Neutrophil (primary cell): ENCODE results near the gene MAPKAPK3.
A peak's percentile ranks its signal among the peaks of the same experiment; 100 is the strongest.

Experiments
- H3K27ac ChIP-seq: fragments of 200-600 bp; sonication (generic); 2 replicates; pipeline ENCODE4 v1.5.1; 2016; ENCODE audit warnings: mild to moderate bottlenecking, moderate library complexity
- H3K27me3 ChIP-seq: fragments of 200-600 bp; sonication (generic); 2 replicates; pipeline ENCODE4 v1.6.0; 2016; ENCODE audit warnings: mild to moderate bottlenecking
- H3K36me3 ChIP-seq: fragments of 200-600 bp; sonication (generic); 2 replicates; pipeline ENCODE4 v1.5.1; 2017
- H3K4me1 ChIP-seq, 2 experiments: fragments of 200-600 bp in 1 of 2; sonication (generic) in 1 of 2; 1 replicate in 1 of 2; 2 replicates in 1 of 2; pipeline versions ENCODE4 v1.5.1 to v1.6.1; 2013 to 2016; ENCODE audit warnings: low read depth in 1 of 2, low read length in 1 of 2, mild to moderate bottlenecking in 1 of 2, moderate library complexity in 1 of 2; ENCODE audit not compliant: control insufficient read depth in 1 of 2, insufficient read depth in 1 of 2
- H3K4me3 ChIP-seq, 2 experiments: fragments of 200-600 bp in 1 of 2; sonication (generic) in 1 of 2; 1 replicate in 1 of 2; 2 replicates in 1 of 2; pipeline ENCODE4 v1.5.1; 2013 to 2016; ENCODE audit warnings: low read depth in 1 of 2, low read length in 1 of 2, mild to moderate bottlenecking in 1 of 2, moderate library complexity in 1 of 2
- H3K9me3 ChIP-seq: fragments of 200-600 bp; sonication (generic); 2 replicates; pipeline ENCODE4 v1.5.1; 2016
- TF ChIP-seq, protein P1 (sequence below): fragments of 200-600 bp; sonication (generic); IDR thresholded peaks from 2 replicates; pipeline ENCODE4 v1.5.1; 2016; ENCODE audit warnings: antibody characterized with exemption

The MAPKAPK3 gene

DNA sequence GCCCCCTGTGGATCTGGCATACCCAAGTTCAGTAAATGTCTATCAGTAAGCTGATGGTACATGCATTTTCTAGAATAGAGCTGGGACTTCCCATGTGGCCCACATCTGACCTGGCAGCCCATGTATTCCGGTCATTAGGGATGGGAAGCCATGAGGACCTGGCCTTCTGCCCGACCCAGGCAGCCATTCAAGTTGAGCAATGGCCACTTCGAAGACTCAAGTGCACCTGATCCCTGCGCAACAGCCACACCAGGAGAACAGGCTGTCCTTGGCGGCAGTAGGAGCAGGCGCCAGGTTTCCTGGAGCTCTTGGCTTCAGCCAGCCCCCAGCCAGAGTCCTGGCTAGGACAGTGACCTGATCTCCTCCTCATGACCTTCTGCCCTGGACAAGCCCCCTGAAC is 33.1 kb upstream of the MAPKAPK3 start:
- Histone ChIP-seq H3K4me3 (no peak overlapping the region), H3K27ac (no peak overlapping the region), H3K36me3 (no peaks in the 10 kb centered on the region), H3K4me1 (peaks cover 10 to 11% of the 10 kb centered on the region in 2 experiments), H3K27me3 (no peaks in the 10 kb centered on the region), H3K9me3 (no peaks in the 10 kb centered on the region)
- TF ChIP-seq, protein P1, sequence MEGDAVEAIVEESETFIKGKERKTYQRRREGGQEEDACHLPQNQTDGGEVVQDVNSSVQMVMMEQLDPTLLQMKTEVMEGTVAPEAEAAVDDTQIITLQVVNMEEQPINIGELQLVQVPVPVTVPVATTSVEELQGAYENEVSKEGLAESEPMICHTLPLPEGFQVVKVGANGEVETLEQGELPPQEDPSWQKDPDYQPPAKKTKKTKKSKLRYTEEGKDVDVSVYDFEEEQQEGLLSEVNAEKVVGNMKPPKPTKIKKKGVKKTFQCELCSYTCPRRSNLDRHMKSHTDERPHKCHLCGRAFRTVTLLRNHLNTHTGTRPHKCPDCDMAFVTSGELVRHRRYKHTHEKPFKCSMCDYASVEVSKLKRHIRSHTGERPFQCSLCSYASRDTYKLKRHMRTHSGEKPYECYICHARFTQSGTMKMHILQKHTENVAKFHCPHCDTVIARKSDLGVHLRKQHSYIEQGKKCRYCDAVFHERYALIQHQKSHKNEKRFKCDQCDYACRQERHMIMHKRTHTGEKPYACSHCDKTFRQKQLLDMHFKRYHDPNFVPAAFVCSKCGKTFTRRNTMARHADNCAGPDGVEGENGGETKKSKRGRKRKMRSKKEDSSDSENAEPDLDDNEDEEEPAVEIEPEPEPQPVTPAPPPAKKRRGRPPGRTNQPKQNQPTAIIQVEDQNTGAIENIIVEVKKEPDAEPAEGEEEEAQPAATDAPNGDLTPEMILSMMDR = no peak

DNA sequence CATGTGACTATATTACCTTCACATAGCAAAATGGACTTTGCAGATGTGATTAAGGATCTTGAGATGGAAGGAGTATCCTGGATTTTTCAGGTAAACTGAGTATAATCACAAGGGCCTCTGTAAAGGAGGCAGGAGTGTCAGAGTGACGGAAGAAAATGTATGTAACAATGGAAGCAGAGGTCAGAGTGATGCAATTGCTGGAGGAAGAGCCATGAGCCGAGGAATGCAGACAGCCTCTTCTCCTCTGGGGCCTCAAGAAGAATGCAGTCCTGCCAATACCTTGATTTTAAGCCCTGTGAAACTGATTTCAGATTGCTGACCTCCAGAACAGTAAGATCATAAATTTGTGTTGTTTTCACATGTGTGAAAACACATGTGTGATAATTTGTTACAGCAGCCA is 32.6 kb upstream of the MAPKAPK3 start:
- no peaks in the 10 kb centered on the region for H3K9me3 ChIP-seq
- peaks cover 10 to 12% of the 10 kb centered on the region in 2 experiments for H3K4me1 ChIP-seq
- peak overlapping the region; percentile 20 for H3K27ac ChIP-seq
- no peak overlapping the region for H3K4me3 ChIP-seq
- H3K36me3 ChIP-seq = no peaks in the 10 kb centered on the region
- H3K27me3 ChIP-seq = no peaks in the 10 kb centered on the region
- TF ChIP-seq, protein P1 = no peak

DNA sequence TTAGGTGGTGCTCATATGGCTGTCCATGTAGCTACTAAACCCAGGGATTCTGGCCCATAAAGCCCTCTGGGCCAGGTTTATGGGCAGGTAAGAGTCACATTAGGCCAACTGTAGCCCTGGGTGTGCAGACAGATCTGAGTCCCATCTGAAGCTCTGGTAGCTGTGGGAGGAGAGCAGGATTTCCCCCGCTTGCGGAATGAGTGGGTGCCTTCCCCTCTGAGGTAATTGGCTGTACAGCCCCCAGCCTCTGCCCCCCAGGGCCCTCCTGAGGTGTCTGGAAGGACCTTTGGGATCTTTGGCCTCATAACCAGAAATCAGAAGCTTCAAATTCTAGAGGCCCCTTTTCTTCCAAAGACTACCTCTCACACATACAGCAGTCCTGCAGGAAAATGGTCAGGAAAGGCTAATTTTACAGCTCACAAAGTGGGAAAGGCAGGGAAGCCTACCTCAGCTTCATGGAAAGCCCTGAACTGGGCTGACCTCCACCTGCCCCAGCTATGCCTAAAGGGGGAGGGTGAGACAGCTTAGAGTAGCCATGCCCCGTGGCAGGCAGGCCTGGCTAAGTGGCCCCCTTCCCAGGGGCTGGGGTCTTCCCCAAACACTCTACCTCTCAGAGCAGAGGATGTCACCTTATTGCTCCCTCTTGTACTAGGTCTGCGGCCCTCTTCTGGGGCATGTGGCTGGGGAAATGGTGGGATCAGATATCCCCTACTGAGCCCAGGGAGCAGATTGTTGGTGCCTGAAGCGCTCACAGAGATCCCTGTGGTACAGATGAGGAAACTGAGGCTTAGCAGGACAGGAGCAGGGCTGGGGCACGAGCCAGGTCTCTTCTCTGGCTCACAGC is 30.8 kb upstream of the MAPKAPK3 start:
- Histone ChIP-seq H3K9me3 (no peaks in the 10 kb centered on the region), H3K4me3 (no peak overlapping the region), H3K4me1 (peaks cover 22 to 30% of the 10 kb centered on the region in 2 experiments), H3K27ac (no peak overlapping the region), H3K27me3 (no peaks in the 10 kb centered on the region), H3K36me3 (no peaks in the 10 kb centered on the region)
- TF ChIP-seq, protein P1 = no peak

DNA sequence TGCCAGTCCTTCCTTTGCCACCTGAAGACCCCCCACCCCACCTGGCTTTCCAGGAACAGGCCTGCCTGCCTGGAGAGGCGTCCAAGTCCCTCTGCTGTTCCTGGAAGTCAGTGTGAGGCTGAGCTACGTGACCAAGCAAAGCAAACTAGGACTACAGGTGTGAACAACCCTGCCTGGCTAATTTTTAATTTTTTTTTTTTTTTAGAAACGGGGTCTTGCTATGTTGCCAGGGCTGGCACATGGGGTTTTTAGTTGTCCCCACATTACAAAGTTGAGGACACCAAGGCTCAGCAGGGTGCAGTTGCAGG is 30.2 kb upstream of the MAPKAPK3 start:
- Histone ChIP-seq H3K4me3 (no peak overlapping the region), H3K4me1 (peaks cover 28 to 35% of the 10 kb centered on the region in 2 experiments)

DNA sequence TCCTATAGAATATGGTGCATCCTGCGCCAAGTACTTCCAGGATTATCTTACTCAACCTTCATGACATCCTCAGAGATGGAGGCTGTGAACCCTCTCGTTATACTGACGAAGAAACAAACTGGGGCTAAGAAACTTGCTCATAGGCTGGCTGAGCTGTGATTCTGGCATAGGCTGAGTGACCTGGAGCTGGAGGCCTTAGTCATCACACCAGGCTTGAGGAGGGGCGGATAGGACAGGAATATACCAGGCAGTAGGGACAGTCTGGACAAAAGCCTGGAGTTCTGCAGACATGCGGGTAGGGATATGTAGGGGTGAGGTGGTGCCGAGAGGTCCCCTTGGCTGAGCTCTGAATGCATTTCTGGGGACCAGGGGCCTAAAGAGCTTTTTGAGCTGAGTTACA is 29.6 kb upstream of the MAPKAPK3 start:
- Histone ChIP-seq H3K9me3 (no peaks in the 10 kb centered on the region), H3K4me3 (no peak overlapping the region), H3K27me3 (no peaks in the 10 kb centered on the region), H3K36me3 (no peaks in the 10 kb centered on the region), H3K27ac (no peak overlapping the region), H3K4me1 (peaks cover 34 to 42% of the 10 kb centered on the region in 2 experiments)
- TF ChIP-seq, protein P1 = no peak

More for the DNA sequence above, 30.2 kb upstream of the MAPKAPK3 start:
- Histone ChIP-seq H3K9me3 (no peaks in the 10 kb centered on the region), H3K27ac (no peak overlapping the region), H3K27me3 (no peaks in the 10 kb centered on the region), H3K36me3 (no peaks in the 10 kb centered on the region)
- TF ChIP-seq, protein P1 = no peak
